C4-2B (cell line): ENCODE measurements around the gene RNF148.

ENCODE experiments used
- CTCF ChIP-seq: fragments of 450-650 bp; conservative IDR thresholded peaks from 2 replicates; pipeline ENCODE4 v1.5.1; 2017; ENCODE audit warnings: mild to moderate bottlenecking
- ZFX ChIP-seq: fragments of 450-650 bp; IDR thresholded peaks from 2 replicates; pipeline ENCODE4 v1.6.1; 2017

DNA sequence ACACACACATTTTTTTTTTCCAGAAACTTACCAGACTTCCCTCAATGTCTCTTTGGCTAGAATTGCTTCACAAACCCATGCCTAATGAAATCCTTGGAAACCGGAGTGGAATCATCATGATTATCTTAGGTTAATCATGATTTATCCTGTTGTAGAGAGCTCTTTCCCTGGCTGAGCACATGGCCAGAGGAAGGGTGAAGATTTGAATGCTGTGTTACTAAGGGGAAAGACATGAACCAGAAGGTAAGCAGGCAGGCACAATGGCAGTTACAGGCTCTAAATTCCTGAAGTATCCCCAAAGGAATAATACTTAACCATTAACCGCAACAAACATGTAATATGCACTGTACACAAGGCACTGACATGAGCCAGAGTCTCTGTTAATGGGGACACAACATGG is 4.1 kb upstream of the RNF148 start:
- TF ChIP-seq CTCF: no peak
- no peak for TF ChIP-seq ZFX
